Measurements from ENCODE around the gene TMEM150B. TPM values are rescaled to one million over a fixed set of nuclear protein-coding genes. Genes with fewer than 3 reads are reported as not detected.

Gene TMEM150B
- polyA plus RNA-seq, 2 of the 4 experiments (the other 2 are of a cell fraction), result 0.26 to 0.39 TPM

DNA sequence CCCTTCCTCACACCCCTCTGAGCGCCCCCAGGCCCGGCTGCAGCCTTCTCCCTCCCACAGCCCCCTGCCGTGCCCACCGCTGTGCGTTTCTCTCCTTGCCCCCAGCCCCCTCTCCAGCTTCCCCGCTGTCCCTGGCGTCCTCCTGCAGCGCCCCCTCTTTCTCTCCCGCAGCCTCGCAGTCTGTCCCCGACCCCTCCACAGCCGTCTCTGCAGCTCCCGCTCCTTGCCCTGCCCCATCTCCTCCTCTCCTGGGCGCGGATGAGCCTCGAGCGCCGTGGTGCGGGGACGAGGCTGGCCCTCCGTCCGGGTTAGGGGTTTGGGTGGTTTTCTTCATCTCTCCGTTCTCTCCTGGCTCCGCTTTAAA, 15.6 kb upstream of the TMEM150B start:
- FAIRE-seq (no peak), DNase-seq (ENCODE audit: low read depth in 1 of 2, low spot score in 1 of 2) (no peak), ATAC-seq (peak in 1 of 2 experiments; percentile 1; a peak in 1 of 6 replicates)
- WGBS (ENCODE audit: missing lambda C conversion rate), result 1% methylated on average over 17 of the region's 24 CpGs
- Histone ChIP-seq H3K4me2 (peak overlapping the region; percentile 89), H3K4me1 (peaks cover 30% of the 10 kb centered on the region), H3K9me3 (no peaks in the 10 kb centered on the region), H3K27ac (peak overlapping the region; percentile 87 to 92), H3K4me3 (peak overlapping the region; percentile 63)
- ChIA-PET POLR2A (interaction anchor here (1.6 kb wide), 1 partner anchor 67 kb away, joined by 3 read pairs; the partner anchor contains the start of gene UBE2S), CTCF (interaction anchor here (0.6 to 2.8 kb wide), 7 partner anchors 9 to 77 kb away, joined by 3 to 23 read pairs (median 5); partner anchors contain the start of gene TMEM238)
- TF ChIP-seq, protein P1, sequence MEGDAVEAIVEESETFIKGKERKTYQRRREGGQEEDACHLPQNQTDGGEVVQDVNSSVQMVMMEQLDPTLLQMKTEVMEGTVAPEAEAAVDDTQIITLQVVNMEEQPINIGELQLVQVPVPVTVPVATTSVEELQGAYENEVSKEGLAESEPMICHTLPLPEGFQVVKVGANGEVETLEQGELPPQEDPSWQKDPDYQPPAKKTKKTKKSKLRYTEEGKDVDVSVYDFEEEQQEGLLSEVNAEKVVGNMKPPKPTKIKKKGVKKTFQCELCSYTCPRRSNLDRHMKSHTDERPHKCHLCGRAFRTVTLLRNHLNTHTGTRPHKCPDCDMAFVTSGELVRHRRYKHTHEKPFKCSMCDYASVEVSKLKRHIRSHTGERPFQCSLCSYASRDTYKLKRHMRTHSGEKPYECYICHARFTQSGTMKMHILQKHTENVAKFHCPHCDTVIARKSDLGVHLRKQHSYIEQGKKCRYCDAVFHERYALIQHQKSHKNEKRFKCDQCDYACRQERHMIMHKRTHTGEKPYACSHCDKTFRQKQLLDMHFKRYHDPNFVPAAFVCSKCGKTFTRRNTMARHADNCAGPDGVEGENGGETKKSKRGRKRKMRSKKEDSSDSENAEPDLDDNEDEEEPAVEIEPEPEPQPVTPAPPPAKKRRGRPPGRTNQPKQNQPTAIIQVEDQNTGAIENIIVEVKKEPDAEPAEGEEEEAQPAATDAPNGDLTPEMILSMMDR (IDR thresholded peaks at IDR 0.05), result peak; percentile 23; the same call in 1 of the 3 replicates
- TF ChIP-seq HOXB5 (CRISPR knock-in tag; IDR thresholded peaks at IDR 0.05) (no peak), RAD21 (conservative IDR thresholded peaks at IDR 0.05 in 1 of 2, IDR thresholded peaks at IDR 0.05 in 1 of 2) (0 out of 5 replicates have a peak, but pooled peaks have one; percentile 3 to 24)

DNA sequence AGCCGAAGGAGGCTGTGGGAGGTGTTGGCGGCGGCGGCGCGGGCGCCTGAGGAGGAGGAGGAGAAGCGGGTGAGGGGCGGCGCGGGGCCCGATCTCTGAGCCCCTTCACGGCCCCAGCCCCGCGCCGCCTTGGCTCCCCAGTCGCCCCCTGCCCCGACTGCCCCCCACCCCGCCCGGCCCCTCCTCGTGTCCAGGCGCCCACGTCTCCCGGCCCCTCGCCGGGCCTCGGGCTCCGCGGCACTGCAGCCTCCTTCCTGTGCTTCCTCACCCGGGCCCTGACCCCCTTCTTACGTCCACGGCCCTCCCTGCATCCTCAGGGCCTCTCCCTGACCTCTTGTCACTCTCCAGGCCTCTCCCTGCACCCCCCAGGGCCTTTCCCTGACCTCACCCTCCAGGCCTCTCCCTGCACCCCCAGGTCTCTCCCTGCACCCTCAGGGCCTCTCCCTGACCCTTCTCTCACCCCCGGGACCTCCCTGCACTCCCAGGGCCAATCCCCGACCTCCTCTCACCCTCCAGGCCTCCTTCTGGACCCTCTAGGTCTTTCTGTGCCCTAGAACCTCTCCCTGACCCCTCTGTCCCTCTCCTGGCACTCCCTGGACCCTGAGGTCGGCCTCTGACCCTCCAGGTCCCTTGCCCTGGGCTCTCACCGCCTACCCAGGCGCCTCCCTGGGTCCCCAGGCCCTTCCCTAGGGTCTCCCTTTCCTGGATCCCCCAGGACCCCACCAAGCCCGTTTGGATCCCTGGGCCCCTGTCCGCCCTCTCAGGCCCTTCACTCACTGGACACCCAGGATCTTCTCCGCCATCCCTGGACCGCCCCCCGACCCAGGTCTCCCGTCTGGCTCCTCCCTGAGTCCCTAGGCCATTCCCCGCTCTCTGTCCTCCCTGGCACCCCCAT, 15.0 kb upstream of the TMEM150B start:
- ATAC-seq (peak; percentile 0 to 11), DNase-seq (ENCODE audit: low read depth in 1 of 2, low spot score in 1 of 2) (peak in 1 of 2 experiments; percentile 73), FAIRE-seq (no peak)
- Histone ChIP-seq H3K27ac (peak overlapping the region; percentile 87 to 92), H3K4me2 (peak overlapping the region; percentile 89), H3K4me1 (peaks cover 24% of the 10 kb centered on the region), H3K4me3 (peak overlapping the region; percentile 63), H3K9me3 (no peaks in the 10 kb centered on the region)
- TF ChIP-seq POLR2A (IDR thresholded peaks at IDR 0.05; ENCODE audit: low read length) (peak; percentile 50), EHMT2 (IDR thresholded peaks at IDR 0.05; ENCODE audit: low read depth) (no peak), JUN (IDR thresholded peaks at IDR 0.05) (peak in 1 of 2 experiments; percentile 81; a peak in 3 of 5 replicates), TP53 (CRISPR knock-in tag; IDR thresholded peaks at IDR 0.05) (0 out of 2 replicates have a peak, but pooled peaks have one; percentile 28), TFCP2L1 (CRISPR knock-in tag; IDR thresholded peaks at IDR 0.05) (no peak)
- TF ChIP-seq, protein P2, sequence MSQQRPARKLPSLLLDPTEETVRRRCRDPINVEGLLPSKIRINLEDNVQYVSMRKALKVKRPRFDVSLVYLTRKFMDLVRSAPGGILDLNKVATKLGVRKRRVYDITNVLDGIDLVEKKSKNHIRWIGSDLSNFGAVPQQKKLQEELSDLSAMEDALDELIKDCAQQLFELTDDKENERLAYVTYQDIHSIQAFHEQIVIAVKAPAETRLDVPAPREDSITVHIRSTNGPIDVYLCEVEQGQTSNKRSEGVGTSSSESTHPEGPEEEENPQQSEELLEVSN (IDR thresholded peaks at IDR 0.05; ENCODE audit: borderline replicate concordance, low read depth), result 0 out of 2 replicates have a peak, but pooled peaks have one; percentile 18
- TF ChIP-seq, protein P3, sequence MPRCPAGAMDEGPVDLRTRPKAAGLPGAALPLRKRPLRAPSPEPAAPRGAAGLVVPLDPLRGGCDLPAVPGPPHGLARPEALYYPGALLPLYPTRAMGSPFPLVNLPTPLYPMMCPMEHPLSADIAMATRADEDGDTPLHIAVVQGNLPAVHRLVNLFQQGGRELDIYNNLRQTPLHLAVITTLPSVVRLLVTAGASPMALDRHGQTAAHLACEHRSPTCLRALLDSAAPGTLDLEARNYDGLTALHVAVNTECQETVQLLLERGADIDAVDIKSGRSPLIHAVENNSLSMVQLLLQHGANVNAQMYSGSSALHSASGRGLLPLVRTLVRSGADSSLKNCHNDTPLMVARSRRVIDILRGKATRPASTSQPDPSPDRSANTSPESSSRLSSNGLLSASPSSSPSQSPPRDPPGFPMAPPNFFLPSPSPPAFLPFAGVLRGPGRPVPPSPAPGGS (IDR thresholded peaks at IDR 0.05), result peak; percentile 65; the same call in 1 of the 3 replicates
- ChIA-PET POLR2A (interaction anchor here (0.7 to 2.8 kb wide), 26 partner anchors 9 to 266 kb away, joined by 3 to 47 read pairs (median 7); partner anchors contain the start of genes FIZ1, HSPBP1, IL11 and ISOC2), CTCF (interaction anchor here (0.6 to 4.9 kb wide), 32 partner anchors 8 to 199 kb away, joined by 3 to 84 read pairs (median 4); partner anchors contain the start of genes SHISA7, TMEM150B and TMEM238)
- WGBS (ENCODE audit: missing lambda C conversion rate), result 5% methylated on average over 30 of the region's 44 CpGs

DNA sequence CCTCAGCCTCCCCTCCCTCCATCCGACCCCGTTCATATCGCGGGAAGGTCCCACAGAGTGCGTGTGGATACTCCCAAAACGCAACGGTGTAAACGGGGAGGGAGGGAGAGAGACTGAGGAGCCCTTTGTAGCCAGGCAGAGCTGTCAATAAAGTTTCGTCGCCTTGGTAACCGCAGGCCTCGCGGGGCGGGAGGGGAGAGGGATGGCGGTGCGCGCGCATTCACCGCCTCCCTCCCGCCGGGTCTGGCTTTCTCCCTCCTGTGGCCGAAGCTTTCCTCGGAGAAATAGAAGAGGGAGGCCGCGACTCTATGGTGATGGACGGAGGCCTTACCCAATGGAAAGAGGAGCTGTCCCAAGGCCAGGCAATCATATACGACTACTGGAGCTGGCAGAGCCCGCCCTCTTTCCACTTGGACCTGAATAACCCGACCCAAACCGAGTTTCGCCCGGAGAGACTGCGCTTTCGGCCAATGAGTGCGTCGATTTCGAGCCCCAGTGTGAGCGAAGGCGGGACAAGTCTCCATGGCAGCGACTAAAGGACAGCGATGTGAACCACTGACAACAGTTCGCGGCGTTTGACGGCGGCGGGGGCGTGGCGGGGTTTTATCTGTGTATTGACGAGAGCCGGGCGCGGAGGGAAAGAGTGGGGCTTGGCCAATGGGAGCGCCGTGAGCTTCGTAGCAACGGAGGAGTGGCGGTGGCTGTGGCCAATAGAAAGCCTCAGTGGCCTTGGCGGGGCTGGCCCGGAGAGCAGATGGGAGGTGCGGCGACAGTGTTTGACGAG, 14.2 kb upstream of the TMEM150B start, which contains the start of gene KMT5C:
TSS of gene KMT5C (plus strand) at position 772 of the 784 bp plus-strand sequence. CDS start 2,061 bp downstream, outside the sequence.
- no peaks in the 10 kb centered on the region for H3K9me3 ChIP-seq
- FAIRE-seq (peak; percentile 100), DNase-seq (ENCODE audit: low read depth in 1 of 2, low spot score in 1 of 2) (peak; percentile 100), ATAC-seq (peak; percentile 81 to 92)
- ChIA-PET POLR2A (interaction anchor here (0.6 to 2.8 kb wide), 31 partner anchors 9 to 267 kb away, joined by 3 to 47 read pairs (median 6); partner anchors contain the start of genes FIZ1, HSPBP1, IL11 and ISOC2), CTCF (interaction anchor here (0.6 to 4.9 kb wide), 36 partner anchors 9 to 251 kb away, joined by 3 to 84 read pairs (median 4); partner anchors contain the start of genes SHISA7, TMEM150B and TMEM238)
- WGBS (ENCODE audit: missing lambda C conversion rate), result 2% methylated on average over 59 of the region's 63 CpGs
- H3K4me2 ChIP-seq, result peak within 1 kb of the TSS; percentile 90
- peaks cover 17% of the 10 kb centered on the region for H3K4me1 ChIP-seq
- peak within 1 kb of the TSS; percentile 90 to 93 for H3K27ac ChIP-seq
- peak within 1 kb of the TSS; percentile 63 for H3K4me3 ChIP-seq
- TF ChIP-seq RAD21 (conservative IDR thresholded peaks at IDR 0.05 in 1 of 2, IDR thresholded peaks at IDR 0.05 in 1 of 2) (no peak; a peak in 1 of 5 replicates), POLR2A (IDR thresholded peaks at IDR 0.05; ENCODE audit: low read length) (no peak), HOXB5 (CRISPR knock-in tag; IDR thresholded peaks at IDR 0.05) (no peak), RFX5 (IDR thresholded peaks at IDR 0.05) (peak; percentile 90), RNF2 (IDR thresholded peaks at IDR 0.05; ENCODE audit: borderline replicate concordance, low read depth) (no peak), CHD2 (IDR thresholded peaks at IDR 0.05; ENCODE audit: low read length, partially characterized antibody) (peak; percentile 59)
- TF ChIP-seq, protein P4, sequence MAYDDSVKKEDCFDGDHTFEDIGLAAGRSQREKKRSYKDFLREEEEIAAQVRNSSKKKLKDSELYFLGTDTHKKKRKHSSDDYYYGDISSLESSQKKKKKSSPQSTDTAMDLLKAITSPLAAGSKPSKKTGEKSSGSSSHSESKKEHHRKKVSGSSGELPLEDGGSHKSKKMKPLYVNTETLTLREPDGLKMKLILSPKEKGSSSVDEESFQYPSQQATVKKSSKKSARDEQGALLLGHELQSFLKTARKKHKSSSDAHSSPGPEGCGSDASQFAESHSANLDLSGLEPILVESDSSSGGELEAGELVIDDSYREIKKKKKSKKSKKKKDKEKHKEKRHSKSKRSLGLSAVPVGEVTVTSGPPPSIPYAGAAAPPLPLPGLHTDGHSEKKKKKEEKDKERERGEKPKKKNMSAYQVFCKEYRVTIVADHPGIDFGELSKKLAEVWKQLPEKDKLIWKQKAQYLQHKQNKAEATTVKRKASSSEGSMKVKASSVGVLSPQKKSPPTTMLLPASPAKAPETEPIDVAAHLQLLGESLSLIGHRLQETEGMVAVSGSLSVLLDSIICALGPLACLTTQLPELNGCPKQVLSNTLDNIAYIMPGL (CRISPR knock-in tag; IDR thresholded peaks at IDR 0.05; ENCODE audit: borderline replicate concordance), result no peak
- TF ChIP-seq, protein P5, sequence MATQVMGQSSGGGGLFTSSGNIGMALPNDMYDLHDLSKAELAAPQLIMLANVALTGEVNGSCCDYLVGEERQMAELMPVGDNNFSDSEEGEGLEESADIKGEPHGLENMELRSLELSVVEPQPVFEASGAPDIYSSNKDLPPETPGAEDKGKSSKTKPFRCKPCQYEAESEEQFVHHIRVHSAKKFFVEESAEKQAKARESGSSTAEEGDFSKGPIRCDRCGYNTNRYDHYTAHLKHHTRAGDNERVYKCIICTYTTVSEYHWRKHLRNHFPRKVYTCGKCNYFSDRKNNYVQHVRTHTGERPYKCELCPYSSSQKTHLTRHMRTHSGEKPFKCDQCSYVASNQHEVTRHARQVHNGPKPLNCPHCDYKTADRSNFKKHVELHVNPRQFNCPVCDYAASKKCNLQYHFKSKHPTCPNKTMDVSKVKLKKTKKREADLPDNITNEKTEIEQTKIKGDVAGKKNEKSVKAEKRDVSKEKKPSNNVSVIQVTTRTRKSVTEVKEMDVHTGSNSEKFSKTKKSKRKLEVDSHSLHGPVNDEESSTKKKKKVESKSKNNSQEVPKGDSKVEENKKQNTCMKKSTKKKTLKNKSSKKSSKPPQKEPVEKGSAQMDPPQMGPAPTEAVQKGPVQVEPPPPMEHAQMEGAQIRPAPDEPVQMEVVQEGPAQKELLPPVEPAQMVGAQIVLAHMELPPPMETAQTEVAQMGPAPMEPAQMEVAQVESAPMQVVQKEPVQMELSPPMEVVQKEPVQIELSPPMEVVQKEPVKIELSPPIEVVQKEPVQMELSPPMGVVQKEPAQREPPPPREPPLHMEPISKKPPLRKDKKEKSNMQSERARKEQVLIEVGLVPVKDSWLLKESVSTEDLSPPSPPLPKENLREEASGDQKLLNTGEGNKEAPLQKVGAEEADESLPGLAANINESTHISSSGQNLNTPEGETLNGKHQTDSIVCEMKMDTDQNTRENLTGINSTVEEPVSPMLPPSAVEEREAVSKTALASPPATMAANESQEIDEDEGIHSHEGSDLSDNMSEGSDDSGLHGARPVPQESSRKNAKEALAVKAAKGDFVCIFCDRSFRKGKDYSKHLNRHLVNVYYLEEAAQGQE (IDR thresholded peaks at IDR 0.05), result 0 out of 2 replicates have a peak, but pooled peaks have one; percentile 6
- TF ChIP-seq, protein P2 (IDR thresholded peaks at IDR 0.05; ENCODE audit: borderline replicate concordance, low read depth), result peak; percentile 19; the same call in 1 of the 2 replicates

Measured in A549 (cell line).